Urinary bladder (tissue), 4 donors: ENCODE results near the gene CFAP20DC. TPM values are rescaled to one million over a fixed set of nuclear protein-coding genes. Genes with fewer than 3 reads are reported as not detected.

ENCODE experiments used
- DNase-seq: peaks from one replicate; pipeline ENCODE4 v3.0.0-alpha.2; 2015; ENCODE audit errors: extremely low spot score
- H3K27ac ChIP-seq: one replicate; pipeline ENCODE4 v1.5.1; 2013; ENCODE audit warnings: low read depth, mild to moderate bottlenecking, moderate library complexity
- H3K36me3 ChIP-seq: one replicate; pipeline ENCODE4 v1.6.1; 2013; ENCODE audit warnings: mild to moderate bottlenecking, moderate library complexity; ENCODE audit not compliant: insufficient read depth
- H3K4me1 ChIP-seq: one replicate; pipeline ENCODE4 v1.6.1; 2013; ENCODE audit warnings: mild to moderate bottlenecking, moderate library complexity; ENCODE audit not compliant: insufficient read depth
- H3K4me3 ChIP-seq: one replicate; pipeline ENCODE4 v1.5.1; 2013; ENCODE audit warnings: low read depth, low read length
- WGBS: extraction: QIAGEN DNeasy Blood & Tissue Kit; methylation state at CpG from one replicate; pipeline ENCODE4 v1.1.7; 2013; 5-methylcytosine and 5-hydroxymethylcytosine counted together
- polyA plus RNA-seq: library from polyadenylated mRNA; stranded (reverse); fragments of 200-250 nt; gene quantifications from one replicate; pipeline ENCODE4 v1.2.3, GENCODE V29; 2013
- total RNA-seq: library from RNA; depleted of rRNA; stranded (reverse); fragments of >200 nt; gene quantifications from one replicate; pipeline ENCODE4 v1.2.3, GENCODE V29; 2014
- donor health status: healthy with polysubstance abuse.
- donor health status: healthy.

CFAP20DC gene
- total and polyA plus RNA-seq, 2 donors: 0.39 to 4.3 TPM

GRCh38 chr3:58746758-58747157 lies 303.1 kb downstream of the CFAP20DC start:
- peak; percentile 21 for DNase-seq
- Histone ChIP-seq H3K4me3 (no peak overlapping the region), H3K36me3 (no peaks in the 10 kb centered on the region), H3K4me1 (no peaks in the 10 kb centered on the region), H3K27ac (no peak overlapping the region)
- 94% methylated on average over 3 of the region's 3 CpGs for WGBS

GRCh38 chr3:58743296-58743695 lies 306.5 kb downstream of the CFAP20DC start:
- Histone ChIP-seq H3K36me3 (no peaks in the 10 kb centered on the region), H3K4me1 (no peaks in the 10 kb centered on the region), H3K27ac (no peak overlapping the region), H3K4me3 (no peak overlapping the region)
- WGBS: 90% methylated on average over 1 of the region's 1 CpG
- DNase-seq: no peak

GRCh38 chr3:58742239-58742638 lies 307.6 kb downstream of the CFAP20DC start:
- DNase-seq: no peak
- Histone ChIP-seq H3K4me3 (no peak overlapping the region), H3K27ac (no peak overlapping the region), H3K36me3 (no peaks in the 10 kb centered on the region), H3K4me1 (no peaks in the 10 kb centered on the region)
- WGBS: 85% methylated on average over 6 of the region's 6 CpGs

- Histone ChIP-seq H3K36me3 (no peaks in the 10 kb centered on the region), H3K4me3 (no peak overlapping the region), H3K27ac (no peak overlapping the region), H3K4me1 (no peaks in the 10 kb centered on the region)
- 83% methylated on average over 3 of the region's 3 CpGs for WGBS
- no peak for DNase-seq
Observed at GRCh38 chr3:58737644-58738043, 312.2 kb downstream of the CFAP20DC start.

- no peaks in the 10 kb centered on the region for H3K4me1 ChIP-seq
- no peaks in the 10 kb centered on the region for H3K36me3 ChIP-seq
- WGBS: 88% methylated on average over 5 of the region's 5 CpGs
- DNase-seq: no peak
- H3K27ac ChIP-seq: no peak overlapping the region
- H3K4me3 ChIP-seq: no peak overlapping the region
Observed at GRCh38 chr3:58731673-58732072, 318.2 kb downstream of the CFAP20DC start.

GRCh38 chr3:58728723-58729122 lies 321.1 kb downstream of the CFAP20DC start:
- Histone ChIP-seq H3K36me3 (no peaks in the 10 kb centered on the region), H3K27ac (no peak overlapping the region)
- 93% methylated on average over 1 of the region's 1 CpG for WGBS

GRCh38 chr3:58725326-58725853 lies 324.4 kb downstream of the CFAP20DC start:
- DNase-seq: no peak
- Histone ChIP-seq H3K4me1 (no peaks in the 10 kb centered on the region), H3K4me3 (no peak overlapping the region), H3K27ac (no peak overlapping the region), H3K36me3 (no peaks in the 10 kb centered on the region)
- 88% methylated on average over 7 of the region's 7 CpGs for WGBS

More at GRCh38 chr3:58728723-58729122, 321.1 kb downstream of the CFAP20DC start:
- H3K4me1 ChIP-seq: no peaks in the 10 kb centered on the region
- DNase-seq: no peak
- no peak overlapping the region for H3K4me3 ChIP-seq

- peak; percentile 13 for DNase-seq
- H3K36me3 ChIP-seq: no peaks in the 10 kb centered on the region
- H3K27ac ChIP-seq: no peak overlapping the region
- no peak overlapping the region for H3K4me3 ChIP-seq
- 73% methylated on average over 11 of the region's 11 CpGs for WGBS
- no peaks in the 10 kb centered on the region for H3K4me1 ChIP-seq
Observed at GRCh38 chr3:58724336-58724735, 325.5 kb downstream of the CFAP20DC start.

GRCh38 chr3:58723173-58723572 lies 326.7 kb downstream of the CFAP20DC start:
- peak; percentile 17 for DNase-seq
- Histone ChIP-seq H3K27ac (no peak overlapping the region), H3K4me1 (no peaks in the 10 kb centered on the region), H3K4me3 (no peak overlapping the region), H3K36me3 (no peaks in the 10 kb centered on the region)
- WGBS: 53% methylated on average over 3 of the region's 3 CpGs

GRCh38 chr3:58722561-58722960 lies 327.3 kb downstream of the CFAP20DC start:
- Histone ChIP-seq H3K36me3 (no peaks in the 10 kb centered on the region), H3K4me1 (no peaks in the 10 kb centered on the region), H3K27ac (no peak overlapping the region), H3K4me3 (no peak overlapping the region)
- 27% methylated on average over 4 of the region's 4 CpGs for WGBS
- DNase-seq: peak; percentile 47

- DNase-seq: no peak
- Histone ChIP-seq H3K4me1 (no peaks in the 10 kb centered on the region), H3K27ac (no peak overlapping the region), H3K36me3 (no peaks in the 10 kb centered on the region), H3K4me3 (no peak overlapping the region)
- WGBS: 52% methylated on average over 3 of the region's 3 CpGs
Observed at GRCh38 chr3:58720526-58720925, 329.3 kb downstream of the CFAP20DC start.

- 55% methylated on average over 2 of the region's 2 CpGs for WGBS
- H3K4me1 ChIP-seq: no peaks in the 10 kb centered on the region
- DNase-seq: no peak
- no peak overlapping the region for H3K27ac ChIP-seq
- H3K36me3 ChIP-seq: no peaks in the 10 kb centered on the region
- H3K4me3 ChIP-seq: no peak overlapping the region
Observed at GRCh38 chr3:58719684-58720083, 330.1 kb downstream of the CFAP20DC start.

GRCh38 chr3:58713715-58714401 lies 336.0 kb downstream of the CFAP20DC start:
- no peak for DNase-seq
- Histone ChIP-seq H3K27ac (no peak overlapping the region), H3K4me3 (no peak overlapping the region), H3K4me1 (no peaks in the 10 kb centered on the region), H3K36me3 (no peaks in the 10 kb centered on the region)
- 88% methylated on average over 3 of the region's 3 CpGs for WGBS

GRCh38 chr3:58711871-58712270 lies 338.0 kb downstream of the CFAP20DC start:
- H3K27ac ChIP-seq: no peak overlapping the region
- H3K4me3 ChIP-seq: no peak overlapping the region
- H3K4me1 ChIP-seq: no peaks in the 10 kb centered on the region
- H3K36me3 ChIP-seq: no peaks in the 10 kb centered on the region
- WGBS: 80% methylated on average over 8 of the region's 8 CpGs
- no peak for DNase-seq
